H9 (cell line): Measurements from ENCODE around the gene DNASE1L3. TPM values are rescaled to one million over a fixed set of nuclear protein-coding genes. Genes with fewer than 3 reads are reported as not detected.

ENCODE experiments used
- DNase-seq: peaks from one replicate; pipeline ENCODE4 v3.0.0-alpha.2; 2017
- H2AFZ ChIP-seq: one replicate; pipeline ENCODE4 v1.6.1; 2013; ENCODE audit warnings: mild to moderate bottlenecking, low read length, control low read depth, moderate library complexity
- H2AK5ac ChIP-seq: 2 replicates; pipeline ENCODE4 v1.6.1; 2013; ENCODE audit warnings: low read length, control low read depth, mixed read lengths; ENCODE audit not compliant: insufficient read length
- H2BK120ac ChIP-seq: one replicate; pipeline ENCODE4 v1.6.1; 2013; ENCODE audit warnings: low read depth, mild to moderate bottlenecking, low read length, control low read depth, inconsistent platforms; ENCODE audit not compliant: poor library complexity, severe bottlenecking
- H2BK12ac ChIP-seq: 2 replicates; pipeline ENCODE4 v1.6.1; 2013; ENCODE audit warnings: low read length, control low read depth, mixed read lengths, low read depth; ENCODE audit not compliant: insufficient read length
- H2BK15ac ChIP-seq: 2 replicates; pipeline ENCODE4 v1.6.1; 2013; ENCODE audit warnings: low read depth, low read length, control low read depth
- H2BK20ac ChIP-seq: one replicate; pipeline ENCODE4 v1.6.1; 2013; ENCODE audit warnings: low read depth, mild to moderate bottlenecking, low read length, control low read depth, inconsistent platforms; ENCODE audit not compliant: poor library complexity, severe bottlenecking
- H2BK5ac ChIP-seq: 2 replicates; pipeline ENCODE4 v1.6.1; 2013; ENCODE audit warnings: low read length, control low read depth, mixed read lengths; ENCODE audit not compliant: insufficient read length
- H3K14ac ChIP-seq: 2 replicates; pipeline ENCODE4 v1.6.1; 2013; ENCODE audit warnings: low read length, control low read depth; ENCODE audit not compliant: insufficient read depth
- H3K18ac ChIP-seq: 2 replicates; pipeline ENCODE4 v1.6.1; 2013; ENCODE audit warnings: low read depth, mild to moderate bottlenecking, mixed read lengths, low read length, control low read depth; ENCODE audit not compliant: insufficient read length
- H3K23ac ChIP-seq: 2 replicates; pipeline ENCODE4 v1.6.1; 2013; ENCODE audit warnings: low read length, control low read depth, mixed read lengths, low read depth; ENCODE audit not compliant: insufficient read length
- H3K23me2 ChIP-seq: 2 replicates; pipeline ENCODE4 v1.6.1; 2013; ENCODE audit warnings: low read depth, mild to moderate bottlenecking, mixed read lengths, low read length, control low read depth; ENCODE audit not compliant: insufficient read length, poor library complexity, severe bottlenecking
- H3K27ac ChIP-seq: 2 replicates; pipeline ENCODE4 v1.5.1; 2013; ENCODE audit warnings: low read length, control low read depth, mixed read lengths, low read depth; ENCODE audit not compliant: insufficient read length
- H3K27me3 ChIP-seq: 2 replicates; pipeline ENCODE4 v1.6.1; 2013; ENCODE audit warnings: low read length, control low read depth, inconsistent platforms; ENCODE audit not compliant: insufficient read depth
- H3K4ac ChIP-seq: 2 replicates; pipeline ENCODE4 v1.6.1; 2013; ENCODE audit warnings: low read depth, mild to moderate bottlenecking, control low read depth, inconsistent platforms, low read length, moderate library complexity
- H3K4me1 ChIP-seq: 2 replicates; pipeline ENCODE4 v1.6.1; 2013; ENCODE audit warnings: low read length, control low read depth, inconsistent platforms; ENCODE audit not compliant: insufficient read depth
- H3K4me2 ChIP-seq: 2 replicates; pipeline ENCODE4 v1.6.1; 2013; ENCODE audit warnings: low read length, control low read depth, mixed read lengths; ENCODE audit not compliant: insufficient read length, insufficient read depth
- H3K56ac ChIP-seq: 2 replicates; pipeline ENCODE4 v1.6.1; 2013; ENCODE audit warnings: low read depth, mild to moderate bottlenecking, mixed read lengths, low read length, control low read depth; ENCODE audit not compliant: insufficient read length
- H3K79me1 ChIP-seq: 2 replicates; pipeline ENCODE4 v1.6.1; 2013; ENCODE audit warnings: low read depth, mild to moderate bottlenecking, moderate library complexity, low read length, control low read depth, inconsistent platforms; ENCODE audit not compliant: insufficient read depth, poor library complexity, severe bottlenecking
- H3K79me2 ChIP-seq: 2 replicates; pipeline ENCODE4 v1.6.1; 2013; ENCODE audit warnings: low read length, control low read depth, inconsistent platforms; ENCODE audit not compliant: insufficient read depth
- H3K9ac ChIP-seq: 2 replicates; pipeline ENCODE4 v1.6.1; 2013; ENCODE audit warnings: low read length, control low read depth, mixed read lengths; ENCODE audit not compliant: insufficient read length; ENCODE audit errors: extremely low read depth
- H3K9me3 ChIP-seq: one replicate; pipeline ENCODE4 v1.6.1; 2013; ENCODE audit warnings: low read depth, low read length, inconsistent platforms; ENCODE audit not compliant: control insufficient read depth
- H3T11ph ChIP-seq: one replicate; pipeline ENCODE4 v1.6.1; 2013; ENCODE audit warnings: mild to moderate bottlenecking, low read length, control low read depth, inconsistent platforms
- H4K20me1 ChIP-seq: one replicate; pipeline ENCODE4 v1.6.1; 2013; ENCODE audit not compliant: control insufficient read depth, insufficient read length, insufficient read depth
- H4K5ac ChIP-seq: 2 replicates; pipeline ENCODE4 v1.6.1; 2013; ENCODE audit warnings: low read depth, mild to moderate bottlenecking, mixed read lengths, low read length, control low read depth; ENCODE audit not compliant: insufficient read length
- H4K8ac ChIP-seq: replicated peaks from 2 replicates; pipeline ENCODE4 v1.6.1; 2013; ENCODE audit warnings: low read length, control low read depth, mixed read lengths, low read depth; ENCODE audit not compliant: insufficient read length
- H4K91ac ChIP-seq: 2 replicates; pipeline ENCODE4 v1.6.1; 2013; ENCODE audit warnings: low read depth, mild to moderate bottlenecking, moderate library complexity, mixed read lengths, low read length, control low read depth; ENCODE audit not compliant: insufficient read length
- H3K27ac Mint-ChIP-seq, 3 experiments: 2 replicates in 2 of 3; 3 replicates in 1 of 3; pipeline ENCODE4 v1.8.0; 2020 to 2021; ENCODE audit warnings: mixed read lengths in 3 of 3, mild to moderate bottlenecking in 1 of 3, moderate library complexity in 1 of 3
- H3K27me3 Mint-ChIP-seq: 2 replicates; pipeline ENCODE4 v1.8.0; 2021; ENCODE audit warnings: low read depth, mild to moderate bottlenecking, moderate library complexity, mixed read lengths
- H3K36me3 Mint-ChIP-seq, 3 experiments: 2 replicates in 2 of 3; 3 replicates in 1 of 3; pipeline ENCODE4 v1.8.0; 2020 to 2021; ENCODE audit warnings: low read depth in 3 of 3, mixed read lengths in 3 of 3; ENCODE audit not compliant: insufficient read depth in 1 of 3
- H3K4me1 Mint-ChIP-seq, 2 experiments: 2 replicates each; pipeline ENCODE4 v1.8.0; 2020; ENCODE audit warnings: mixed read lengths in 2 of 2
- H3K4me3 Mint-ChIP-seq, 2 experiments: 2 replicates in 1 of 2; 3 replicates in 1 of 2; pipeline ENCODE4 v1.8.0; 2020 to 2021; ENCODE audit warnings: mild to moderate bottlenecking in 2 of 2, mixed read lengths in 2 of 2, moderate library complexity in 1 of 2
- H3K9me3 Mint-ChIP-seq, 2 experiments: 2 replicates in 1 of 2; 3 replicates in 1 of 2; pipeline ENCODE4 v1.8.0; 2020; ENCODE audit warnings: mild to moderate bottlenecking in 2 of 2, mixed read lengths in 2 of 2, moderate library complexity in 1 of 2
- whole genome bisulfite sequencing: extraction: QIAGEN DNeasy Blood & Tissue Kit; methylation state at CpG from one replicate; pipeline ENCODE4 v1.1.7; 2013; ENCODE audit warnings: missing lambda C conversion rate, low lambda C conversion rate, mixed read lengths; ENCODE audit not compliant: insufficient read length; ENCODE audit errors: extremely low coverage; 5-methylcytosine and 5-hydroxymethylcytosine counted together
- total RNA-seq: library from RNA; stranded (reverse); gene quantifications from 2 replicates; pipeline ENCODE4 v1.2.1, GENCODE V29; 2021
- TF ChIP-seq, protein P1 (sequence below): fragments of 200-600 bp; sonication (generic); conservative IDR thresholded peaks from 3 replicates; pipeline ENCODE4 v1.8.0; 2021; ENCODE audit warnings: antibody characterized with exemption, mild to moderate bottlenecking

Gene DNASE1L3
- total RNA-seq, 1 experiment from 2014 or later = not detected

DNA sequence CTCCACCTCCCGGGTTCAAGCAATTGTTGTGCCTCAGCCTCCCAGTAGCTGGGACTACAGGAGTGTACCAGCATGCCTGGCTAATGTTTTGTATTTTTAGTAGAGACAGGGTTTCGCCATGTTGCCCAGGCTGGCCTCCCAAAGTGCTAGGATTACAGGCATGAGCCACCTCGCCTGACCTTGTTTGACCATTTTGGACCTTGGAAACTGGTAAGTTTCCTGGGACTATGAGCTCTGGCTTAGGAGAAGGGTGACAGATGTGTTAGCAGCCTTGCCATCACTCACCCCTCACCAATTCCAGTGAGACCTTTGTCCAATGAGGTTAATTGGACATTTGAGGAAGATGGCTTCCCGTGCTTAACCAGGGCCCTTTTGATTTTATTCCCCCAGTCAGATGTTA is 19.9 kb downstream of the DNASE1L3 start:
- no peak overlapping the region for H2BK12ac ChIP-seq
- no peak overlapping the region for H2AK5ac ChIP-seq
- H4K5ac ChIP-seq = no peak overlapping the region
- no peak overlapping the region for H2BK5ac ChIP-seq
- H4K91ac ChIP-seq = no peak overlapping the region
- no peak overlapping the region for H2BK120ac ChIP-seq
- no peak overlapping the region for H2BK15ac ChIP-seq
- H3K4me3 Mint-ChIP-seq = no peak overlapping the region
- no peak overlapping the region for H3K14ac ChIP-seq
- TF ChIP-seq, protein P1, sequence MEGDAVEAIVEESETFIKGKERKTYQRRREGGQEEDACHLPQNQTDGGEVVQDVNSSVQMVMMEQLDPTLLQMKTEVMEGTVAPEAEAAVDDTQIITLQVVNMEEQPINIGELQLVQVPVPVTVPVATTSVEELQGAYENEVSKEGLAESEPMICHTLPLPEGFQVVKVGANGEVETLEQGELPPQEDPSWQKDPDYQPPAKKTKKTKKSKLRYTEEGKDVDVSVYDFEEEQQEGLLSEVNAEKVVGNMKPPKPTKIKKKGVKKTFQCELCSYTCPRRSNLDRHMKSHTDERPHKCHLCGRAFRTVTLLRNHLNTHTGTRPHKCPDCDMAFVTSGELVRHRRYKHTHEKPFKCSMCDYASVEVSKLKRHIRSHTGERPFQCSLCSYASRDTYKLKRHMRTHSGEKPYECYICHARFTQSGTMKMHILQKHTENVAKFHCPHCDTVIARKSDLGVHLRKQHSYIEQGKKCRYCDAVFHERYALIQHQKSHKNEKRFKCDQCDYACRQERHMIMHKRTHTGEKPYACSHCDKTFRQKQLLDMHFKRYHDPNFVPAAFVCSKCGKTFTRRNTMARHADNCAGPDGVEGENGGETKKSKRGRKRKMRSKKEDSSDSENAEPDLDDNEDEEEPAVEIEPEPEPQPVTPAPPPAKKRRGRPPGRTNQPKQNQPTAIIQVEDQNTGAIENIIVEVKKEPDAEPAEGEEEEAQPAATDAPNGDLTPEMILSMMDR = no peak
- H3K9me3 Mint-ChIP-seq = 0 out of 5 replicates have a peak, but pooled peaks cover 0 to 2% of the 10 kb centered on the region in 2 experiments
- H3K23me2 ChIP-seq = no peaks in the 10 kb centered on the region
- no peak overlapping the region for H3K27ac ChIP-seq
- no peak overlapping the region for H3K4me2 ChIP-seq
- no peak overlapping the region for H3K27ac Mint-ChIP-seq
- no peak overlapping the region for H3T11ph ChIP-seq
- no peak overlapping the region for H2AFZ ChIP-seq
- no peak overlapping the region for H3K23ac ChIP-seq
- DNase-seq = no peak
- H3K79me1 ChIP-seq = no peaks in the 10 kb centered on the region
- H4K8ac ChIP-seq = no peak overlapping the region
- no peak overlapping the region for H3K18ac ChIP-seq
- H2BK20ac ChIP-seq = no peak overlapping the region
- H3K27me3 ChIP-seq = no peaks in the 10 kb centered on the region
- no peaks in the 10 kb centered on the region for H3K36me3 Mint-ChIP-seq
- H3K9ac ChIP-seq = no peak overlapping the region
- H3K9me3 ChIP-seq = no peaks in the 10 kb centered on the region
- peaks cover 2% of the 10 kb centered on the region; the same call in 1 of the 2 replicates for H3K4me1 ChIP-seq
- H3K79me2 ChIP-seq = no peaks in the 10 kb centered on the region
- WGBS = no CpG with 5 or more reads among the region's 4 CpGs
- H3K4ac ChIP-seq = no peak overlapping the region
- no peaks in the 10 kb centered on the region for H3K27me3 Mint-ChIP-seq
- H4K20me1 ChIP-seq = no peaks in the 10 kb centered on the region
- peaks cover 10 to 11% of the 10 kb centered on the region in 2 experiments for H3K4me1 Mint-ChIP-seq
- no peak overlapping the region for H3K56ac ChIP-seq
